Measurements from ENCODE around the gene PEMT. TPM values are rescaled to one million over a fixed set of nuclear protein-coding genes. Genes with fewer than 3 reads are reported as not detected.

The PEMT gene
- total RNA-seq, 2 donors from 2014 or later: 15.7 to 22.1 TPM

DNA sequence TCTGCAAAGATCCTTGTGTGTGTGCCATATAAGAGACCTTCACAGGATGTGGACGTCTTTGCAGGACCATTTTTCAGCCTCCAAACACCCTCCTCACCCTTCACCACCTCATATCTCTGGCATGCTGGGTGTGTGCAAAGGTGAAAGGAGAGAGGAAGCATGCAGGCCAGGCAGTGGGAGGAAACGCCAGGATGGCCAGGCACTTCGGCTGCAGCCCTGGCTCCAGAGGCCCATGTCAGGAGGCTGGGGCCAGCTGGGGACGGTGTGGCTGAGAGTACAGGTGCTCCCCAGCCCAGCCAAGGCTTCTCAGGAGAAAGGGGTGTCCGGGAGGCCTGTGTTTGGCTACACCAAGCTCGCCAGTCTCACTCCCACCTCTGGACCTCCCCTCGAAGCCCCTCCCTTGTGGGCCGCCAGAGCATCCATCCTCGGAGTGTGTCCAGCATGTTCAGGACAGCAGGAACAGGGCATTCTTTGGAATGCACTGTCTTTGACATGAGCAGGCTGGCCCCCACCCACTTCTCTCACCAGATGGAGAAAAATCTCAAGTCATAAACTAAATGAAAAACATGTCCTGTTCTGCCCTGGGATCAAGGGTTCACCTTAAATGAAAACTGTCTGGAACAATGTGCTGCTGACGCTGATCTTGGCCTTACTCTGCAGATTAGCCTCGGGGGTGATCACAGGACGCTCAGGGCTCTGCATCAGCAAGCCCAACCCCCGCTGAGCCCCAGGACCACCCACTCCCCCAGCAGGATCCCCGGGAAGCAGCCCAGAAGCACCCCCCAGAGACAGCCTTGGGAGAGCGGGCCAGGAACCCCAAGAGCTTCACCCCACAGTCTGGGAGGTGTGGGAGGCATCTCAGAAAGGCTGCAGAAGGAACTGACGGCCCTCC lies 15.9 kb downstream of the PEMT start:
- DNase-seq (ENCODE audit: low spot score) (no peak), ATAC-seq (ENCODE audit: insufficient number of reproducible peaks, low FRiP score, low read depth) (no peak)
- no peak overlapping the region for H3K27ac ChIP-seq

DNA sequence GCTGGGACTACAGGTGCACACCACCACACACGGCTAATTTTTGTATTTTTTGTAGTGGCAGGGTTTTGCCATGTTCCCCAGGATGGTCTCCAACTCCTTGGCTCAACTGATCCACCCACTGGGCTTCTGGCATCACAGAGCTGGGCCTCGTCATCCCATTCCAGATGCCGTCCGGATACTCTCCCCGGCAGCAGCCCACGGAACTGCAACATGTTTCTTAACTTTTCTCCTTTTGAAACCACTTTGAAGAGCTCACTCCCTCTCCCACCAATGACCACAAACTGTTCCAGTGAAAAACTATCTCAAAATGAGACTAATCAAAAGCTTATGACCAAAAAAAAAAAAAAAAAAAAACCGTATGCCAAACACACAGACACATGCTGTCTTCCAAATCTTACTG lies 17.6 kb downstream of the PEMT start:
- no peak overlapping the region for H3K27ac ChIP-seq
- ATAC-seq (ENCODE audit: insufficient number of reproducible peaks, low FRiP score, low read depth): no peak
- no peaks in the 10 kb centered on the region for H3K36me3 ChIP-seq

More for the DNA sequence above, 15.9 kb downstream of the PEMT start:
- Histone ChIP-seq H3K36me3 (no peaks in the 10 kb centered on the region), H3K4me1 (ENCODE audit: control insufficient read depth in 1 of 2, low read depth in 2 of 2) (no peaks in the 10 kb centered on the region), H3K9me3 (no peaks in the 10 kb centered on the region), H3K27me3 (replicated peaks; ENCODE audit: insufficient read depth) (no peaks in the 10 kb centered on the region), H3K4me3 (no peak overlapping the region)
- TF ChIP-seq, protein P1, sequence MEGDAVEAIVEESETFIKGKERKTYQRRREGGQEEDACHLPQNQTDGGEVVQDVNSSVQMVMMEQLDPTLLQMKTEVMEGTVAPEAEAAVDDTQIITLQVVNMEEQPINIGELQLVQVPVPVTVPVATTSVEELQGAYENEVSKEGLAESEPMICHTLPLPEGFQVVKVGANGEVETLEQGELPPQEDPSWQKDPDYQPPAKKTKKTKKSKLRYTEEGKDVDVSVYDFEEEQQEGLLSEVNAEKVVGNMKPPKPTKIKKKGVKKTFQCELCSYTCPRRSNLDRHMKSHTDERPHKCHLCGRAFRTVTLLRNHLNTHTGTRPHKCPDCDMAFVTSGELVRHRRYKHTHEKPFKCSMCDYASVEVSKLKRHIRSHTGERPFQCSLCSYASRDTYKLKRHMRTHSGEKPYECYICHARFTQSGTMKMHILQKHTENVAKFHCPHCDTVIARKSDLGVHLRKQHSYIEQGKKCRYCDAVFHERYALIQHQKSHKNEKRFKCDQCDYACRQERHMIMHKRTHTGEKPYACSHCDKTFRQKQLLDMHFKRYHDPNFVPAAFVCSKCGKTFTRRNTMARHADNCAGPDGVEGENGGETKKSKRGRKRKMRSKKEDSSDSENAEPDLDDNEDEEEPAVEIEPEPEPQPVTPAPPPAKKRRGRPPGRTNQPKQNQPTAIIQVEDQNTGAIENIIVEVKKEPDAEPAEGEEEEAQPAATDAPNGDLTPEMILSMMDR (IDR thresholded peaks at IDR 0.05): no peak

DNA sequence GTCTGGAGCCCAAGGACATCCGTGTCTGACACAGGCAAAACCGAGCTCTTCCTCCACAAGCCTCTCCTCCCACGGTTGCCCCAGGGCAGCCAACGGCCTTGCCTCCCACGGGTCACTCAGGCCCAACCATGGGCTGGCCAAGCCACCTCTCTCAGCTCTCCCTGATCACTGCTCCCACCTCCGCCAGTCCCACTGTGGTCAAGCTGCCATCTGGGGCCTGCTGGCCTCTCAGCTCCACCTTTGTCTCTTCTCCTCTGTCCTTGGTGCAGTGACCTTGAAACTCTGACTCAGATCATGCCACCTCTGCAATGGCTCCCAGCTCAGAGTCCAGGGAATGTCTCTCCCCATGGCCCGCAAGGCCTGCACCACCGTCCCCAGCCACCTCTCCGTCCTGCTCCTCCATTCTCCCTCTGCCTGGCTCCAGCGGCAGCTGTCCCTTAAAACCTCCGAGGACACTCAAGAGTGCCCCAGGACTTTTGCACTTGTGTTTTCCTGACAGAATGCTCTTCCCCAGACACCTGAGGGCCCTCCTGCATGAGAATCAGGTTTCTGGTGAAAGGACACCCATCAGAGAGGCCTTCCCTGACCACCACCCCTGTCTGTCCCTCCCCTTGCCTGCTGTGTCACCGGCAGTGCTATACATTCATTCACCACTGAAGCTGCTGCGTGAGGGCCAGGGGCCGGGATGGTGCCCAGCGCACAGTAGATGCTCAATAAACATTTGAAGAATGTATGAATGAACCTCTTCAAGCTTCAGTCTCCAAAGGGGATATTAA lies 19.3 kb downstream of the PEMT start:
- H3K4me3 ChIP-seq: no peak overlapping the region
- no peak for ATAC-seq (ENCODE audit: insufficient number of reproducible peaks, low FRiP score, low read depth)

More for the DNA sequence above, 17.6 kb downstream of the PEMT start:
- H3K27me3 ChIP-seq (replicated peaks; ENCODE audit: insufficient read depth): no peaks in the 10 kb centered on the region
- no peak overlapping the region for H3K4me3 ChIP-seq
- no peaks in the 10 kb centered on the region for H3K9me3 ChIP-seq
- no peak for DNase-seq (ENCODE audit: low spot score)
- no peaks in the 10 kb centered on the region for H3K4me1 ChIP-seq (ENCODE audit: control insufficient read depth in 1 of 2, low read depth in 2 of 2)
- TF ChIP-seq, protein P1 (IDR thresholded peaks at IDR 0.05): no peak

DNA sequence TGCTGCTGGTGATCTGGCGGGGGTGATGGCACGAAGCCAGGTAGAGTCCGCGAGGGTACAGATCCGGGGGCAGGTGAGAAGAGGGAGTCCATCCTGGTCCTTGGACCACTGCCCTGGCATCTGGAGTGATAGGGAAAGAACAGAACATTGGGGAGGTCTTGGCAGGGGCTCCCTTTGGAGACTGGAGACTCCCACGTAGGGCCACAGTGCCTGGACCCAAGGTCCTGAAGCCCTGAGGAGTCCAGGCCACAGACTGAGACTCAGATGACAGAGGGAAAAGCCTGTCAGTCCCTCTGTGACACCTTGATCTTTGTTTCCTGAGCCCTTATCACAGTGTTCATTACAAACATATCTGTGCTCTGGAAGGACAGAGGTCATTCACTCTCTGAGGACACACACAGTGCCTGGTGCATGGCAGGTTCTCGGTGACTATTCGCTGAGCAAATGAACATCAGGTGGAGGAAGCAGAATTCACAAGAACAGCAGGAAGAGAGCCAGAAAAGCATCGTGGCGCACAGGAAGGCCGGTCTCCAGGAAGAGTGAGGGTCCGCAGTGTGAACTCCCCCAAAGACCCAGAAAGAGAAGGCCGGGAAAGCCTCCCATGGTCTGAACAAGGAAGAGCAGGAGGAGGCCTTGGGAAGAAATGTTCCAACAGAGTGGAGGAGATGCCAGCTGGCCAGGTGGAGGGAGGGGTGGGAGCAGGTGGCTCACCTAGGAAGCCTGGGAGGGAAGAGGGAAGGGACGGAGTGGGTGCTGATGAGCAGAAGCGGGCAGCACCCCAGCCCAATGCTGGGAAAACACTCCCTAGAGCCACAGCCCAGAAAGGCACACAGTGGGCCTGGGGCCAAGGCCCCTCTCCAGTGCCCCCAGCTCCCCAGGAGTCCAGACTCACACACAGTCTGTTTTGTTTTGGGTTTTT lies 20.5 kb downstream of the PEMT start:
- Histone ChIP-seq H3K27me3 (replicated peaks; ENCODE audit: insufficient read depth) (no peaks in the 10 kb centered on the region), H3K36me3 (no peaks in the 10 kb centered on the region), H3K4me1 (ENCODE audit: control insufficient read depth in 1 of 2, low read depth in 2 of 2) (peaks cover 17 to 24% of the 10 kb centered on the region in 2 donors), H3K4me3 (no peak overlapping the region), H3K9me3 (no peaks in the 10 kb centered on the region), H3K27ac (no peak overlapping the region)
- TF ChIP-seq, protein P1 (IDR thresholded peaks at IDR 0.05): no peak
- ATAC-seq (ENCODE audit: insufficient number of reproducible peaks, low FRiP score, low read depth) (no peak), DNase-seq (ENCODE audit: low spot score) (no peak)

More for the DNA sequence above, 19.3 kb downstream of the PEMT start:
- TF ChIP-seq, protein P1 (IDR thresholded peaks at IDR 0.05): no peak
- H3K9me3 ChIP-seq: no peaks in the 10 kb centered on the region
- no peaks in the 10 kb centered on the region for H3K27me3 ChIP-seq (replicated peaks; ENCODE audit: insufficient read depth)
- H3K4me1 ChIP-seq (ENCODE audit: control insufficient read depth in 1 of 2, low read depth in 2 of 2): peaks cover 8 to 12% of the 10 kb centered on the region in 2 donors
- DNase-seq (ENCODE audit: low spot score): no peak
- H3K27ac ChIP-seq: no peak overlapping the region
- H3K36me3 ChIP-seq: no peaks in the 10 kb centered on the region
